GM18867 (cell line): Measurements from ENCODE around the gene EMC7.
"Not testable (repeated sequence)": the region's sequence is repeated elsewhere in the genome, so short reads cannot be mapped to it uniquely, and the experiment has no call there.

Source experiments
- ATAC-seq: cut with Tn5 transposase; IDR thresholded peaks from one replicate; pipeline ENCODE4 v1.9.1; 2021; ENCODE audit warnings: mild to moderate bottlenecking, moderate library complexity; ENCODE audit not compliant: unreplicated experiment

The EMC7 gene

GRCh38 chr15:34099914-34100313 is 1.7 kb downstream of the EMC7 start:
- no peak for ATAC-seq

DNA sequence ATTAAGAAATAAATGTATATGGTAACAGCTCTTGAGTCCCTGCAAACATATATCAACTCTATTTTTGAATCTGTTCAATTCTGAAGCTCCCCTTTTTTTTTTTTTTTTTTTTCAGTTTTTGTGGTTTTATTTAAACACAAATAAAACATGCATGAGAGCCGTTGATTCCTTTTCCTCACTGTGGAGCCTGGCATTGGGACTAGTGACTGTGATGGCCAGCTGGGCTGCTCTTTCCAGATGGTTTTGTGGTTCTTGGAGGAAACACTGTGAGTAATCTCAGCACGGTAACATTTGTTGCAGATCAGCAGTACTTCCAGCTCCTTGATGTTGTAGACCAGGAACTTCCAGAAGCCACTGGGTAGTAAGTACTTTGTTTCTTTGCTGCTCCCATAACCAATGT is 15.9 kb downstream of the EMC7 start:
- no peak for ATAC-seq

GRCh38 chr15:34084086-34084485 is 17.6 kb downstream of the EMC7 start:
- no peak for ATAC-seq

DNA sequence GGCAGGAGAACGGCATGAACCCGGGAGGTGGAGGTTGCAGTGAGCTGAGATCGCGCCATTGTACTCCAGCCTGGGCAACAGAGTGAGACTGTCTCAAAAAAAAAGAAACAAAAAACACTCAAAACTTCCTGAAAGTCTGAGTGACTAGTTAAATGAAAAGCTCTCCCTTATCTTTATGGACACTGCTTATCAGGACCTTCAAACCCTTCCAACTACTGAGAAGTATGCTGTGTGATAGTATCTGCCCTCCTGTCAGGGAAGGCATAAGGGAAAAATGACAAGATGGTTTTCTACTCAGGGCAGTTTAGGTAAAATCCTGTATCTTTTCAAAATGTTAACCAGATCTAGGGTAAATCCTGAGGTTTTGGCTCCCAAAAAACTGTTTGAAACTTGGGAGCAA is 21.8 kb downstream of the EMC7 start:
- ATAC-seq = no peak

DNA sequence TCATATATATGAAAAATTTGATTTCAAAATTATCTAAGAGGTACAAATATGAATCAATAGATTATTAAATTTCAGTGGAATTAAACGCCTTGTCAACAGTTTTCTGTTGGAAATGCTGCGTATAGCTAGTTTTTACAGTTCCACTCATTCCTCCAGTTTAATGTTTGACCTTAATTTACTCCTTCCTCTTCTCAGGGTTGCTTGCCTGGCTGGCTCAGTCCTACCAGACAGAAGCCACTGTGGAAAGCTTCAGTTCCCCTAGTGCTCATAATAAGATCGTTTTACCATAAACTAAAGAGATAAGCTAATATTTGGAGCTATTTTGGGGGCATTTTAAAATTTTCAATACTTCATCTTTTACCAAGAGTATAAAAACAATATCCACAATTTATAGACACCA is 22.8 kb downstream of the EMC7 start:
- no peak for ATAC-seq

GRCh38 chr15:34076785-34077184 is 24.9 kb downstream of the EMC7 start:
- ATAC-seq = no peak

GRCh38 chr15:34070003-34070402 is 31.7 kb downstream of the EMC7 start:
- ATAC-seq = no peak

DNA sequence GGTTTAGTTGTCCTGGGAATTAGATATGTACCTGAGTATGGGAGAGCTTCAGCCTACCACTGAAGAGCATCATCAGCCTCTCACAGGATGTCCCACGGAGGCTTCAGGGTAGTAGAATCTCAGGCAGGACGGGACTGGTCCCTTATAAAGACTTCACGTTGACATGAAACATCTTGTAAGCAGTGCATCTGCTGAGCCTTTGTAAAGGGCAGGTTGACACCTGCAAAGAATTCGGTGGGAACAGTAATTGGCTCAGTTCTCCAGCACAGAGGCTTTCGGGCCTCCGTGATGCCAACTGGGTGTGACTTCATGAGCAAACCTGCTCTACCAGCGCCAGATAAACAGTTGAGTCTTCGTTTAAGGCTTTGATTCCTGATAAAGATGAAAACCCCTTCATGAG is 35.7 kb downstream of the EMC7 start:
- no peak for ATAC-seq

DNA sequence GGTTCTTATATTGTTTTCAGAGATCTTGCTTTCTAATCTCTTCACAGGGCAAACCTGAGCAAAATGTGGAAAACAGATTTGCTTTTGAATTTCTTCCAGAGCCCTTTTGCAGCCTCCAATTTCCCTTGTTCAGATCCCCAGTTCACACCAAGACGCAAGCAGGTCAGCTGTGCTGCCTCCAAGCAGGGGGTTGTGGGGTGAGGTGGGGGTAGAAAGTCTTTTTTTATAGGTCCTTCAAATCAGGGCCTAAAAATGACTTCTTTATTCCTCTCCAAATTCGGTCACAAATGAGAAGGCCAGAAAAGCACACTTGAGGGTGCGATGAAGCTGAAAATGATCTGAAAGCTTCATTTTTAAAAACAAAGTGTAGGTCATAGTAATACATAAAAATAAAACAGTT is 36.4 kb downstream of the EMC7 start:
- ATAC-seq = no peak

DNA sequence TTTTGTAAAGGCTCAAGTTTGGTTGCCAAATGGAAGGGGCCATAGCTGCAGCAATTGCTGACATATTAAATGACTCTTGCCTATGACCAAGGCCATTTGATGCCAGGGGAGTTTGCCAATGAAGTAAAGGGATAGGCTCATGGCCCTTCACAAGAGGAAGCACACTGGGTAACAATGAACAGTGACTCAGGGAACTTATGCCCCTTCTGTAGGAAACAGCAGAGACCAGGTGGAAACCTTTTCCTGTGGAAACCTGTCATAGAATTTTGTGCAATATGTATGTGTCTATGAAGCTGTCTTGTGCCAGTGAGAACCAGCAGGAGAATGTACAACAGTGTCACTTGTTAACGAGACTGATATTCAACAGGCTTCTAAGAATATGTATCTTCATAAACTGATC is 37.2 kb downstream of the EMC7 start:
- no peak for ATAC-seq

DNA sequence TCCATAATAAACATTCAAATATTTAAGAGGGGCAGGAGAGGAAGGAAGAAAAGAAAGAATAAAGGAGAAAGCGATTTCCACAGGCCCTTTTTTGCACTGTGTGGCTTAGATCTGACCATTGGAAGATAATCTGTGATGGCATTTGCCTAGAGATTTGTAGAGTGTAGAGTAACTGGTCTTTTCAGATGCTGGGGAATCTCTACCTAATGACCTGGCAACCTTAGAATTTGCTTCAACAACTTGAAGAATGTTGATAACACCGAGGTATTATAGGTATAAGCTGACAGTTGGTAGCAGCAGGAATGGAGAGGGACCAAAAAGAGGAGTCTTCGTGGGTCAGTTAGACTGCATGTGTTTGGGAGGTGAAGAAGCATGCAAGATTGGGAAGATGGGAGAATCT is 41.7 kb downstream of the EMC7 start:
- ATAC-seq = no peak

- ATAC-seq = no peak
These were observed 42.2 kb downstream of the EMC7 start for GRCh38 chr15:34059476-34059875.

DNA sequence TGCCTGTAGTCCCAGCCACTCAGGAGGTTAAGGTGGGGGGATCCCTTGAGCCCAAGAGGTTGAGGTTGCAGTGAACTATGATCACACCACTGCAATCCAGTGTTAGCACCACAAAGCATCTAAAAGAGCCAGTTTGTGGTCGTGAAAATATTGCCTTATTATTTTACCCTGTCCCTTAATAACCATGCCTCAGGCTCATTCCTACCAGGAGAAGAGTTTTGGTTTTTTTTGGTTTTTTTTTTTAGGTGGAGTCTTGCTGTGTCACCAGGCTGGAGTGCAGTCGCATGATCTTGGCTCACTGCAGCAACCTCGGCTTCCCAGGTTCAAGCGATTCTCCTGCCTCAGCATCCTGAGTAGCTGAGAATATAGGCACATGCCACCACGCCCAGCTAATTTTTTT is 44.8 kb downstream of the EMC7 start:
- no peak for ATAC-seq

DNA sequence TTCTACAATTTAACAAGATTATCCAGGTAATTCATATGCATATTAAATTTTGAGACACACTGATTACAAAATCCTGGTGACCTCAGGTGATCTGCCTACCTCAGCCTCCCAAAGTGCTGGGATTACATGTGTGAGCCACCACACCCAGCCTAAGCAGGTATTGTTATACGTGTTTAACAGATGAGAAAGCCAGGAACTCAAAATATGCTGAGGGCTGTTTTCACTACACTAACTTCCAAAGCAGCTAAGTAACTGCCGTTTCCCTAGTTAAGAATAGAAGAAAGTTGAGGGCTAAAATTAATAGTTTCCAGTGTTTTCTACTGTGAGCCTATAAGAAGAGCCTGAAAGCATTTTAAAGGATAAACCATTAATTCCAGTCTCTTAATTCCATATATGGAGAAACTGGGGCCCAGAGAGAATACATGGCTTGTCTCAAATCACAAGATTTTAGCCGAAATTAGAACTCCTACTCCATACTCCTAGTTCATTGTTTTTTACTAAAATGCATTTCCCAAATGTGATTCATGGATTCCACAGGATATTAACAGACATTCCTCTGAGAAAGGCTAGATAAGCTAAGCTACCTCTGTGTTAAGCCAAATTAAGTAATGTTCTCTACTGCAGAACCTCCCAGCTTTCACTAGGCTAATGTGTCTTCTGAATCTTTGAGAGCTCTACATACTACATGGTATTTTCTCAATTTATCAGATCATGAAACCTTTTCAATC is 45.6 kb downstream of the EMC7 start:
- ATAC-seq = no peak

DNA sequence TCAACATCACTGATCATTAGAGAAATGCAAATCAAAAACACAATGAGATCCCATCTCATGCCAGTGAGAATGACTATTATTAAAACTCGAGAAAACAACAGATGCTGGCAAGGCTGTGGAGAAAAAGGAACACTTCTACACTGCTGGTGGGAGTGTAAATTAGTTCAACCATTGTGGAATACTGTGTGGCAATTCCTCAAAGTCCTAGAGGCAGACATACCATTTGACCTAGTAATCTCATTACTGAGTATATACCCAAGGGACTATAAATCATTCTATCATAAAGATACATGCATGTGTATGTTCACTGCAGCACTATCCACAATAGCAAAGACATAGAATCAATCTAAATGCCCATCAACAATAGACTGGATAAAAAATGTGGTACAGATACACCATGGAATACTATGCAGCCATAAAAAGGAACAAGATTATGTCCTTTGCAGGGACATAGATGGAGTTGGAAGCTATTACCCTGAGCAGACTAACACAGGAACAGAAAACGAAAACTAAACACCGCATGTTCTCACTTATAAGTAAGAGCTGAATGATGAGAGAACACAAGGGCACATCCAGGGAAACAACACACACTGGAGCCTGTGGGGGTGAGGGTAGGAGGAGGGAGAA is 47.5 kb downstream of the EMC7 start:
- ATAC-seq = no peak

GRCh38 chr15:34050385-34050784 is 51.3 kb downstream of the EMC7 start:
- ATAC-seq = not testable (repeated sequence)

DNA sequence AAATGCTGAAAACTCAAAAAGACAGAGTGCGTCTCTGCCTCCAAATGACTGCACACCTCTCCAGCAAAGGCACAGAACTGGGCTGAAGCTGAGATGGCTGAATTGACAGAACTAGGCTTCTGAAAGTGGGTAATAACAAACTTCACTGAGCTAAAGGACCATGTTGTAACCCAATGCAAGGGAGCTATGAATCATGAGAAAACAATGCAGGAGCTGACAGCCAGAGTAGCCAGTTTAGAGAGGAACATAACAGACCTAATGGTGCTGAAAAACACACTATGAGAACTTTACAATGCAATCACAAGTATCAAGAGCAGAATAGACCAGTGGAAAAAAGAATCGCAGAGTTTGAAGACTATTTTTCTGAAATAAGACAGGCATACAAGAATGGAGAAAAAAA is 52.5 kb downstream of the EMC7 start:
- no peak for ATAC-seq

DNA sequence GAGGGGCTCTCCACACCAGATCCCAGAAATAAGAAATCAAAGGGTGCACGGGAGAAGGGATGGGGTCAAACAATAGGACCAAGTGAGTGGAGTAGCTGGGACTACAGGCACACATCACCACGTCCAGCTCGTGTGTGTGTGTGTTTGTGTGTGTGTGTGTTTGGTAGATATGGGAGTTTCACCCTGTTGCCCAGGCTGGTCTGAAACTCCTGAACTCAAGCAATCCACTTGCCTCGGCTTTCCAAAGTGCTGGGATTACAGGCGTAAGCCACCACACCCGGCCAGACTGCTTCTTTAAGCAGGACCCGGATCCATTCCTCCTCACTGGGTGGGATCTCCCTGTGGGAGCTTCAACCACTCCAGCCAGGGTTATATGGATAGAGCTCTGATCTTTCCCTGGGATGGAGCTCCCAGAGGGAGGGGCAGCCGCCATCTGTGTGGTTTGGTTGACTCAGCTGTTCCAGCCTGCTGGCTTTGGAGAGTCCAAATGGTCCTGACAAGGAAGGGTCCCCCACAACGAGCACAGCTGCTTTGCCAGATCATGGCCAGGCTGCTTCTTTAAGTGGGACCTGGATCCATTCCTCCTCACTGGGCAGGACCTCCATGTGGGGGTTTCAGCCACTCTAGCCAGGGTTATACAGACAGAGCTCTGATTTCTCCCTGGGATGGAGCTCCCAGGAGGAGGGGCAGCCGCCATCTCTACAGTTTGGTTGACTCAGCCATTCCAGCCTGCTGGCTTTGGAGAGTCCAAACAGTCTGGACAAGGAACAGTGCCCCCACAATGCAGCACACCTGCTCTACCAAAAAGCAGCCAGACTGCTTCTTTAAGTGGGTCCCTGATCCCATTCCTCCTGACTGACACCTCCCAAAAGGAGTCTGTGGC is 53.5 kb downstream of the EMC7 start:
- no peak for ATAC-seq

- ATAC-seq = no peak
These were observed 55.1 kb downstream of the EMC7 start for GRCh38 chr15:34046471-34047145.

DNA sequence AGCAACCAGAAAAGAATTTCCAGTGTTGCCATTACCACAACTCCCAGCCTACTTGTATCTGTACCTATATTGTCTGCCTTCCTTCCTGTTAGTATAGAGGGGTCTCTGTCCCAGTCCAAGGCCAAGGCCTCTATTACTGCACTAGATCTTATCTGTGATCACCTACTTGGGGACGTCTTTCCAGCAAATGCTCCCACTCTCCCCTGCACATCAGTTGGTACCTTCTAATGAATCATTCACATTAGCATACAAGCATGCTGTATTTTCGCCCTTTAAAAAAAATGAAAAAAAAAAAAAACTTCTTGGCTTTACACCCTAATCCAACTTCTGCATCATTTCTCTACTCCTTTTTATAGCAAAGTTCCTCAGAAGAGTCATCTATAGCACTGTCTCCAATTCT is 57.8 kb downstream of the EMC7 start:
- no peak for ATAC-seq

GRCh38 chr15:34043391-34043790 is 58.3 kb downstream of the EMC7 start:
- no peak for ATAC-seq

DNA sequence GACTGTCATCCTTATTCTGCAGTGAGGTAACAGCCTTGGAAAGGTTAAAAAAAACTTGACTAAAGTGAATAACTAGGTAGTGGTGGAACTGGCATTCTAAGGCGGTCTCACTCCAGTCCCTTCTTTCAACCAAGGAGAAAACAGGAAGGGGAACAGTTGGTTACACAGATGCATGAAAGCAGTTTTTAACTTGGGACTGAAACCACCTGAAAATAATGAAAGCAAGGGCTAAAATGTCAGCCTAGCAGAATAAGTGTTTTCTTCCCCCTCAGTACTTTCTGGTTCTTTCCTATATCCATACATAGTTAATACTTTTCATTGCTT is 61.9 kb downstream of the EMC7 start:
- no peak for ATAC-seq
